ENCODE data around the gene RND2. TPM values are rescaled to one million over a fixed set of nuclear protein-coding genes. Genes with fewer than 3 reads are reported as not detected.

The RND2 gene
- total and polyA plus RNA-seq, 2 of the 13 experiments (the other 11 are each of a cell fraction or from before 2014, with no cell fraction given): 0.05 to 0.11 TPM

DNA sequence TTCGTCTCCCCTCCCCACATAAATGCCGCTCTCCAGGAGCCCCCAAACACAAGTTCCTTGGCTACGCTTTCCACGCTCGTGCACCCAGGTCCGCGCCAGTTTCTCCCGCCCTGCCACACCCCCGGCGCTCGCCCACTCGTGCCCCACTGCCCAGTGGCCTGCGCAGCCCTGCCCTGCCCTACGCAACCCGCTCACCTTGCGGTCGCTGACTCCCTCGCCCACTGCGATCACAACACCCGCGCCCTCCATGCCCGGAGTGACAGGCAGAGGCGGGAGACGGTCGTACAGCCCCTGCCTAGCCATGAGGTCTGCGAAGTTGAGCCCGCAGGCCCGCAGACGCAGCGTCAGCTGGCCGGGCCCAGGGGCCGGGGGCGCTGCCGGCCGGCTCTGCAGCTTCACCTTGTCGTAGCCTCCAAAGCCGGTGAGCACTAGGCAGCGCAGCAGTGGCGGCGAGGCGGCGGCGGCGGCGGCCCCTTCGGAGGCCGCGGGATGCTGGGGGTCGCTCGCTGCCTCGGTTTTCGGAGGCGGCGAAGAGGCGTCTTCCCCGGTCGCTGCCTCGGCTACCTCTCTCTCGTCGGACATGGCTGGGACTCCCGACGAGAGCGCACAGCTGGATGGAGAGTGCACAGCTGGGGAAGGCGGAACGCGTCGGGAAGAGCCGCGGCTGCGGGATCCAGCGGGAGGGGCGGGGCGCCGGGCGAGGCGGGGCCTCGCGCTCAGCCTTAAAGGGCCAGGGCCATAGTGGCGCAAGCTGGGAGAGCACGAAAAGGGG lies 3.1 kb upstream of the RND2 start, which contains the start of gene VAT1 (continued):
- TF ChIP-seq, protein P1, sequence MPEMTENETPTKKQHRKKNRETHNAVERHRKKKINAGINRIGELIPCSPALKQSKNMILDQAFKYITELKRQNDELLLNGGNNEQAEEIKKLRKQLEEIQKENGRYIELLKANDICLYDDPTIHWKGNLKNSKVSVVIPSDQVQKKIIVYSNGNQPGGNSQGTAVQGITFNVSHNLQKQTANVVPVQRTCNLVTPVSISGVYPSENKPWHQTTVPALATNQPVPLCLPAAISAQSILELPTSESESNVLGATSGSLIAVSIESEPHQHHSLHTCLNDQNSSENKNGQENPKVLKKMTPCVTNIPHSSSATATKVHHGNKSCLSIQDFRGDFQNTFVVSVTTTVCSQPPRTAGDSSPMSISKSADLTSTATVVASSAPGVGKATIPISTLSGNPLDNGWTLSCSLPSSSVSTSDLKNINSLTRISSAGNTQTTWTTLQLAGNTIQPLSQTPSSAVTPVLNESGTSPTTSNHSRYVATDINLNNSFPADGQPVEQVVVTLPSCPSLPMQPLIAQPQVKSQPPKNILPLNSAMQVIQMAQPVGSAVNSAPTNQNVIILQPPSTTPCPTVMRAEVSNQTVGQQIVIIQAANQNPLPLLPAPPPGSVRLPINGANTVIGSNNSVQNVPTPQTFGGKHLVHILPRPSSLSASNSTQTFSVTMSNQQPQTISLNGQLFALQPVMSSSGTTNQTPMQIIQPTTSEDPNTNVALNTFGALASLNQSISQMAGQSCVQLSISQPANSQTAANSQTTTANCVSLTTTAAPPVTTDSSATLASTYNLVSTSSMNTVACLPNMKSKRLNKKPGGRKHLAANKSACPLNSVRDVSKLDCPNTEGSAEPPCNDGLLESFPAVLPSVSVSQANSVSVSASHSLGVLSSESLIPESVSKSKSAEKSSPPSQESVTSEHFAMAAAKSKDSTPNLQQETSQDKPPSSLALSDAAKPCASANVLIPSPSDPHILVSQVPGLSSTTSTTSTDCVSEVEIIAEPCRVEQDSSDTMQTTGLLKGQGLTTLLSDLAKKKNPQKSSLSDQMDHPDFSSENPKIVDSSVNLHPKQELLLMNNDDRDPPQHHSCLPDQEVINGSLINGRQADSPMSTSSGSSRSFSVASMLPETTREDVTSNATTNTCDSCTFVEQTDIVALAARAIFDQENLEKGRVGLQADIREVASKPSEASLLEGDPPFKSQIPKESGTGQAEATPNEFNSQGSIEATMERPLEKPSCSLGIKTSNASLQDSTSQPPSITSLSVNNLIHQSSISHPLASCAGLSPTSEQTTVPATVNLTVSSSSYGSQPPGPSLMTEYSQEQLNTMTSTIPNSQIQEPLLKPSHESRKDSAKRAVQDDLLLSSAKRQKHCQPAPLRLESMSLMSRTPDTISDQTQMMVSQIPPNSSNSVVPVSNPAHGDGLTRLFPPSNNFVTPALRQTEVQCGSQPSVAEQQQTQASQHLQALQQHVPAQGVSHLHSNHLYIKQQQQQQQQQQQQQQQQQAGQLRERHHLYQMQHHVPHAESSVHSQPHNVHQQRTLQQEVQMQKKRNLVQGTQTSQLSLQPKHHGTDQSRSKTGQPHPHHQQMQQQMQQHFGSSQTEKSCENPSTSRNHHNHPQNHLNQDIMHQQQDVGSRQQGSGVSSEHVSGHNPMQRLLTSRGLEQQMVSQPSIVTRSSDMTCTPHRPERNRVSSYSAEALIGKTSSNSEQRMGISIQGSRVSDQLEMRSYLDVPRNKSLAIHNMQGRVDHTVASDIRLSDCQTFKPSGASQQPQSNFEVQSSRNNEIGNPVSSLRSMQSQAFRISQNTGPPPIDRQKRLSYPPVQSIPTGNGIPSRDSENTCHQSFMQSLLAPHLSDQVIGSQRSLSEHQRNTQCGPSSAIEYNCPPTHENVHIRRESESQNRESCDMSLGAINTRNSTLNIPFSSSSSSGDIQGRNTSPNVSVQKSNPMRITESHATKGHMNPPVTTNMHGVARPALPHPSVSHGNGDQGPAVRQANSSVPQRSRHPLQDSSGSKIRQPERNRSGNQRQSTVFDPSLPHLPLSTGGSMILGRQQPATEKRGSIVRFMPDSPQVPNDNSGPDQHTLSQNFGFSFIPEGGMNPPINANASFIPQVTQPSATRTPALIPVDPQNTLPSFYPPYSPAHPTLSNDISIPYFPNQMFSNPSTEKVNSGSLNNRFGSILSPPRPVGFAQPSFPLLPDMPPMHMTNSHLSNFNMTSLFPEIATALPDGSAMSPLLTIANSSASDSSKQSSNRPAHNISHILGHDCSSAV (CRISPR knock-in tag; IDR thresholded peaks at IDR 0.05; ENCODE audit: borderline replicate concordance): no peak; the same call in 1 of the 2 replicates
- TF ChIP-seq, protein P2, sequence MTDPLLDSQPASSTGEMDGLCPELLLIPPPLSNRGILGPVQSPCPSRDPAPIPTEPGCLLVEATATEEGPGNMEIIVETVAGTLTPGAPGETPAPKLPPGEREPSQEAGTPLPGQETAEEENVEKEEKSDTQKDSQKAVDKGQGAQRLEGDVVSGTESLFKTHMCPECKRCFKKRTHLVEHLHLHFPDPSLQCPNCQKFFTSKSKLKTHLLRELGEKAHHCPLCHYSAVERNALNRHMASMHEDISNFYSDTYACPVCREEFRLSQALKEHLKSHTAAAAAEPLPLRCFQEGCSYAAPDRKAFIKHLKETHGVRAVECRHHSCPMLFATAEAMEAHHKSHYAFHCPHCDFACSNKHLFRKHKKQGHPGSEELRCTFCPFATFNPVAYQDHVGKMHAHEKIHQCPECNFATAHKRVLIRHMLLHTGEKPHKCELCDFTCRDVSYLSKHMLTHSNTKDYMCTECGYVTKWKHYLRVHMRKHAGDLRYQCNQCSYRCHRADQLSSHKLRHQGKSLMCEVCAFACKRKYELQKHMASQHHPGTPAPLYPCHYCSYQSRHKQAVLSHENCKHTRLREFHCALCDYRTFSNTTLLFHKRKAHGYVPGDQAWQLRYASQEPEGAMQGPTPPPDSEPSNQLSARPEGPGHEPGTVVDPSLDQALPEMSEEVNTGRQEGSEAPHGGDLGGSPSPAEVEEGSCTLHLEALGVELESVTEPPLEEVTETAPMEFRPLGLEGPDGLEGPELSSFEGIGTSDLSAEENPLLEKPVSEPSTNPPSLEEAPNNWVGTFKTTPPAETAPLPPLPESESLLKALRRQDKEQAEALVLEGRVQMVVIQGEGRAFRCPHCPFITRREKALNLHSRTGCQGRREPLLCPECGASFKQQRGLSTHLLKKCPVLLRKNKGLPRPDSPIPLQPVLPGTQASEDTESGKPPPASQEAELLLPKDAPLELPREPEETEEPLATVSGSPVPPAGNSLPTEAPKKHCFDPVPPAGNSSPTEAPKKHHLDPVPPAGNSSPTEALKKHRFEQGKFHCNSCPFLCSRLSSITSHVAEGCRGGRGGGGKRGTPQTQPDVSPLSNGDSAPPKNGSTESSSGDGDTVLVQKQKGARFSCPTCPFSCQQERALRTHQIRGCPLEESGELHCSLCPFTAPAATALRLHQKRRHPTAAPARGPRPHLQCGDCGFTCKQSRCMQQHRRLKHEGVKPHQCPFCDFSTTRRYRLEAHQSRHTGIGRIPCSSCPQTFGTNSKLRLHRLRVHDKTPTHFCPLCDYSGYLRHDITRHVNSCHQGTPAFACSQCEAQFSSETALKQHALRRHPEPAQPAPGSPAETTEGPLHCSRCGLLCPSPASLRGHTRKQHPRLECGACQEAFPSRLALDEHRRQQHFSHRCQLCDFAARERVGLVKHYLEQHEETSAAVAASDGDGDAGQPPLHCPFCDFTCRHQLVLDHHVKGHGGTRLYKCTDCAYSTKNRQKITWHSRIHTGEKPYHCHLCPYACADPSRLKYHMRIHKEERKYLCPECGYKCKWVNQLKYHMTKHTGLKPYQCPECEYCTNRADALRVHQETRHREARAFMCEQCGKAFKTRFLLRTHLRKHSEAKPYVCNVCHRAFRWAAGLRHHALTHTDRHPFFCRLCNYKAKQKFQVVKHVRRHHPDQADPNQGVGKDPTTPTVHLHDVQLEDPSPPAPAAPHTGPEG (CRISPR knock-in tag; IDR thresholded peaks at IDR 0.05): peak; percentile 78
- no peak for TF ChIP-seq ZNF335 (CRISPR knock-in tag; IDR thresholded peaks at IDR 0.05)
- TF ChIP-seq JUN (CRISPR knock-in tag; IDR thresholded peaks at IDR 0.05): 0 out of 2 replicates have a peak, but pooled peaks have one; percentile 17
- 0 out of 2 replicates have a peak, but pooled peaks have one; percentile 36 for TF ChIP-seq ZNF775 (CRISPR knock-in tag; IDR thresholded peaks at IDR 0.05; ENCODE audit: borderline replicate concordance)
- peak; percentile 77 for TF ChIP-seq ZNF180 (CRISPR knock-in tag; IDR thresholded peaks at IDR 0.05; ENCODE audit: borderline replicate concordance, low read depth)
- TF ChIP-seq TOPORS (CRISPR knock-in tag; IDR thresholded peaks at IDR 0.05): peak; percentile 89; the same call in 1 of the 2 replicates
- TF ChIP-seq ARNT2 (CRISPR knock-in tag; IDR thresholded peaks at IDR 0.05; ENCODE audit: low read depth): peak; percentile 82
- no peak for TF ChIP-seq RBAK (CRISPR knock-in tag; IDR thresholded peaks at IDR 0.05)
- no peak for TF ChIP-seq TCF7 (IDR thresholded peaks at IDR 0.05; ENCODE audit: low read depth)
- no peak for TF ChIP-seq RAD51 (IDR thresholded peaks at IDR 0.05; ENCODE audit: borderline replicate concordance)
- no peak for TF ChIP-seq NONO (IDR thresholded peaks at IDR 0.05)
- TF ChIP-seq NONO (CRISPR knock-in tag; conservative IDR thresholded peaks at IDR 0.05): peak; percentile 84
- no peak for TF ChIP-seq TBX3 (IDR thresholded peaks at IDR 0.05; ENCODE audit: borderline replicate concordance)

Data from HepG2 (cell line).